Naive thymus-derived CD8-positive, alpha-beta T cell (primary cell): ENCODE results near the gene ZBTB9. TPM values are rescaled to one million over a fixed set of nuclear protein-coding genes. Genes with fewer than 3 reads are reported as not detected.
A peak's percentile ranks its signal among the peaks of the same experiment; 100 is the strongest.
"Not testable (repeated sequence)": the region's sequence is repeated elsewhere in the genome, so short reads cannot be mapped to it uniquely, and the experiment has no call there.

Experiments used
- ATAC-seq, 2 donors: fragments of 150-1000 bp; cut with Tn5 transposase in 1 of 2; sonication (Bioruptor Pico), chemical (Tn5 transposase) in 1 of 2; 1 replicate in 1 of 2; 2 replicates in 1 of 2; pipeline ENCODE4 v1.10.0; 2021; ENCODE audit warnings: mild to moderate bottlenecking in 2 of 2, moderate library complexity in 2 of 2
- POLR2A ChIA-PET: fragments of 350-600 bp; sonication (Branson Sonifier 250); formaldehyde crosslinking; loops from one replicate; lab custom pipeline; 2021; ENCODE audit warnings: antibody characterized with exemption; lab: Charles Lee
- DNase-seq, 10 donors: peaks; one replicate each; pipeline versions ENCODE4 v3.0.0 to v3.0.0-alpha.2; 2020 to 2022
- H3K27ac Mint-ChIP-seq, 10 donors: one replicate each; pipeline ENCODE4 v1.8.0; 2020 to 2022; ENCODE audit warnings: mild to moderate bottlenecking in 10 of 10, mixed read lengths in 10 of 10, moderate library complexity in 4 of 10, inconsistent platforms in 1 of 10
- H3K27me3 Mint-ChIP-seq, 5 donors: one replicate each; pipeline ENCODE4 v1.8.0; 2021 to 2022; ENCODE audit warnings: mixed read lengths in 5 of 5
- H3K36me3 Mint-ChIP-seq, 3 donors: one replicate each; pipeline ENCODE4 v1.8.0; 2020 to 2022; ENCODE audit warnings: mixed read lengths in 3 of 3, mild to moderate bottlenecking in 2 of 3, inconsistent platforms in 1 of 3
- H3K4me1 Mint-ChIP-seq, 4 donors: one replicate each; pipeline ENCODE4 v1.8.0; 2021 to 2022; ENCODE audit warnings: mixed read lengths in 4 of 4
- H3K4me3 Mint-ChIP-seq, 10 donors: one replicate each; pipeline ENCODE4 v1.8.0; 2020 to 2022; ENCODE audit warnings: mild to moderate bottlenecking in 10 of 10, mixed read lengths in 10 of 10, moderate library complexity in 6 of 10, inconsistent platforms in 1 of 10
- H3K9me3 Mint-ChIP-seq, 9 donors: one replicate each; pipeline ENCODE4 v1.8.0; 2020 to 2022; ENCODE audit warnings: mixed read lengths in 9 of 9, mild to moderate bottlenecking in 3 of 9, inconsistent platforms in 1 of 9, moderate library complexity in 1 of 9
- polyA plus RNA-seq, 3 donors: library from polyadenylated mRNA; unstranded; fragments of 300-500 nt; fragmentation: Illumina TruSeq; gene quantifications; one replicate each; pipeline ENCODE4 v1.2.3, GENCODE V29; 2021
- total RNA-seq, 8 experiments: library from RNA in 2 of 8; stranded (reverse) in 2 of 8; gene quantifications; one replicate each; pipeline ENCODE4 v1.2.3 and lab custom pipeline; 2021 to 2026

ZBTB9 gene
- total and polyA plus RNA-seq, 5 experiments from 2014 or later = 3.7 to 11.9 (median 10.4) TPM

- Mint-ChIP-seq H3K27ac (peak overlapping the region; percentile 63 to 99 (median 96)), H3K27me3 (no peaks in the 10 kb centered on the region), H3K4me1 (peaks cover 32 to 77% (median 44%) of the 10 kb centered on the region in 4 donors), H3K36me3 (peaks cover 0 to 33% (median 19%) of the 10 kb centered on the region in 3 donors), H3K9me3 (no peaks in the 10 kb centered on the region), H3K4me3 (peak overlapping the region; percentile 91 to 100 (median 94))
- POLR2A ChIA-PET = interaction anchor here (0.8 to 4.2 kb wide), 15 partner anchors 22 to 481 kb away, joined by 3 to 52 read pairs (median 6); partner anchors contain the start of genes BAK1, CUTA, ITPR3 and PFDN6
- DNase-seq = peak in 2 of 10 donors; percentile 19 to 23
- no peak for ATAC-seq
These were observed 875 bp upstream of the ZBTB9 start for GRCh38 chr6:33453393-33454008.

DNA sequence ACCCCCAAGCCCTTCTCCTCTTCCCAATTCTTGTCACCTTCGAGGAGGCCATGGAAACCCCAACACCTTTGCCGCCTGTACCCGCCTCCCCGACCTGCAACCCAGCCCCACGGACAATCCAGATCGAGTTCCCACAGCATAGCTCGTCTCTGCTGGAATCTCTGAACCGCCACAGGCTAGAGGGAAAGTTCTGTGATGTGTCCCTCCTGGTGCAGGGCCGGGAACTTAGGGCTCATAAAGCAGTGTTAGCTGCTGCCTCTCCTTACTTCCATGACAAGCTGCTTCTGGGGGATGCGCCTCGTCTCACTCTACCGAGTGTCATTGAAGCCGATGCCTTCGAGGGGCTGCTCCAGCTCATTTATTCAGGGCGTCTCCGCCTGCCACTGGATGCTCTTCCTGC is 675 bp downstream of the ZBTB9 start:
- Mint-ChIP-seq H3K4me1 (peaks cover 31 to 68% (median 42%) of the 10 kb centered on the region in 4 donors), H3K27ac (peak overlapping the region; percentile 63 to 99 (median 96)), H3K36me3 (peaks cover 0 to 22% (median 14%) of the 10 kb centered on the region in 3 donors), H3K9me3 (no peaks in the 10 kb centered on the region), H3K4me3 (peak overlapping the region; percentile 91 to 100 (median 94)), H3K27me3 (no peaks in the 10 kb centered on the region)
- ATAC-seq (no peak), DNase-seq (peak in 1 of 10 donors; percentile 7)
- POLR2A ChIA-PET = interaction anchor here (0.9 to 4.2 kb wide), 10 partner anchors 24 to 184 kb away, joined by 3 to 52 read pairs (median 10); partner anchors contain the start of genes BAK1, CUTA, PFDN6 and PHF1

DNA sequence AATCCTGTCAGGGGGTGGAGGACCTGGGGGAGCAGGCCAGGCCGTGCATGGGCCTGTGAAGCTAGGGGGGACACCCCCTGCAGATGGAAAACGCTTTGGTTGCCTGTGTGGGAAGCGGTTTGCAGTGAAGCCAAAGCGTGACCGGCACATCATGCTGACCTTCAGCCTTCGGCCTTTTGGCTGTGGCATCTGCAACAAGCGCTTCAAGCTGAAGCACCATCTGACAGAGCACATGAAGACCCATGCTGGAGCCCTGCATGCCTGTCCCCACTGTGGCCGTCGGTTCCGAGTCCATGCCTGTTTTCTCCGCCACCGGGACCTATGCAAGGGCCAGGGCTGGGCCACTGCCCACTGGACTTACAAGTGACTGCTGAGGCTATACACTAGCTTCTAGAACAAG is 1.8 kb downstream of the ZBTB9 start:
- ATAC-seq = no peak
- Mint-ChIP-seq H3K9me3 (no peaks in the 10 kb centered on the region), H3K27me3 (no peaks in the 10 kb centered on the region), H3K36me3 (peaks cover 0 to 17% (median 14%) of the 10 kb centered on the region in 3 donors), H3K4me1 (peaks cover 31 to 63% (median 40%) of the 10 kb centered on the region in 4 donors), H3K4me3 (peak overlapping the region in 8 of 10 donors; percentile 12 to 91 (median 49)), H3K27ac (peak overlapping the region in 2 of 10 donors; percentile 42 to 96)
- POLR2A ChIA-PET = interaction anchor here (0.7 to 4.2 kb wide), 3 partner anchors 25 to 124 kb away, joined by 4 to 52 read pairs (median 21); partner anchors contain the start of genes BAK1, CUTA and SYNGAP1
- DNase-seq = no peak

GRCh38 chr6:33458676-33459075 is 4.3 kb downstream of the ZBTB9 start:
- peaks cover 0 to under 1% (median 0%) of the 10 kb centered on the region in 5 donors for H3K27me3 Mint-ChIP-seq
- POLR2A ChIA-PET = no interaction called here

DNA sequence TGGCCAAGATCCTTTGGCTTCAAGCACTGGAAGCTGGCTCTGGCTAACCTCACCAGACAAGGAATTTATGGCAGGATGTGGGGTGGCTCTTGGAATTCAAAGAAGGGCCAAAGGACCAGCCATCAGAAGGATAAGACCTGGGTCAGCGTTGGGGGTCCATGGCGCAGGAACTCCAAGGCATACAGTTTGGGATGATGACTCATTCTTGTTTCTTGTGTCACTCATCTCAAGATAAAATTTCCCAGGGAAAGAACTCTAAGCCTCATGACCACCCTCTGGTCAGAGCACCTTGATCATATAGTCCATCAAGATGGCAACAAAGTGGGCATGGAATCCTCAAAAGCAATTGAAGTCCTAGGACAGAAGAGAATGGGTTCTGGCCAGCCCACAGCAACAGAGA is 4.8 kb downstream of the ZBTB9 start:
- Mint-ChIP-seq H3K4me3 (no peak overlapping the region), H3K27me3 (peaks cover 0 to 2% (median 0%) of the 10 kb centered on the region in 5 donors), H3K36me3 (peaks cover 0 to 17% (median 14%) of the 10 kb centered on the region in 3 donors), H3K9me3 (no peaks in the 10 kb centered on the region), H3K27ac (no peak overlapping the region), H3K4me1 (peaks cover 18 to 34% (median 25%) of the 10 kb centered on the region in 4 donors)
- ATAC-seq = no peak
- POLR2A ChIA-PET = no interaction called here
- DNase-seq = no peak

More at GRCh38 chr6:33458676-33459075, 4.3 kb downstream of the ZBTB9 start:
- ATAC-seq (no peak), DNase-seq (no peak)
- Mint-ChIP-seq H3K4me1 (peaks cover 22 to 39% (median 28%) of the 10 kb centered on the region in 4 donors), H3K36me3 (peaks cover 0 to 17% (median 14%) of the 10 kb centered on the region in 3 donors), H3K9me3 (no peaks in the 10 kb centered on the region), H3K4me3 (no peak overlapping the region), H3K27ac (no peak overlapping the region)

DNA sequence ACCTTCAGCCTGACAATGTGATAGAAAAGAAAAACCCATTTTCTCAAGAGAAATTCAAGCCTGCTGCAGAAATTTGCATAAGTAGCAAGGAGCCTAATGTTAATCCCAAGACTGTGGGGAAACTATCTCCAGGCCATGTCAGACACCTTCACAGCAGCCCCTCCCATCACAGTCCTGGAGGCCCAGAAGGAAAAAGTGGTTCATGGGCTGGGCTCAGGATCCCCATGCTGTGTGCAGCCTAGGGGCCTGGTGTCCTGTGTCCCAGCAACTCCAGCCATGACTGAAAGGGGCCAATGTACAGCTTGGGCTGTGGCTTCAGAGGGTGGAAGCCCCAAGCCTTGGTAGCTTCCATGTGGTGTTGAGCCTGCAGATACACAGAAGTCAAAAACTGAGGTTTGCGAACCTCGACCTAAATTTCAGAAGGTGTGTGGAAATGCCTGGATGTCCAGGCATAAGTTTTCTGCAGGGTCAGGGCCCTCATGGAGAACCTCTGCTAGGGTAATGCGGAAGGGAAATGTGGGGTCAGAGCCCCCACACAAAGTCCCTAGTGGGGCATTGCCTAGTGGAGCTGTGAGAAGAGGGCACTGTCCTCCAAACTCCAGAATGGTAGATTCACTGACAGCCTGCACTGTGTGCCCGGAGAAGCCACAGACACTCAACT is 11.8 kb downstream of the ZBTB9 start:
- H3K27ac Mint-ChIP-seq = no peak overlapping the region

GRCh38 chr6:33467091-33467490 is 12.7 kb downstream of the ZBTB9 start:
- Mint-ChIP-seq H3K4me3 (no peak overlapping the region), H3K27me3 (peaks cover 0 to 2% (median 0%) of the 10 kb centered on the region in 5 donors), H3K27ac (no peak overlapping the region), H3K4me1 (peaks cover 0 to 1% (median 0%) of the 10 kb centered on the region in 4 donors), H3K9me3 (no peaks in the 10 kb centered on the region), H3K36me3 (no peaks in the 10 kb centered on the region)
- no peak for ATAC-seq
- DNase-seq = no peak
- POLR2A ChIA-PET = interaction anchor here (0.6 kb wide), 1 partner anchor 86 kb away, joined by 5 read pairs; no protein-coding TSS in a partner anchor

More for the DNA sequence above, 11.8 kb downstream of the ZBTB9 start:
- DNase-seq (no peak), ATAC-seq (no peak)
- POLR2A ChIA-PET = interaction anchor here (0.6 kb wide), 1 partner anchor 87 kb away, joined by 5 read pairs; no protein-coding TSS in a partner anchor
- Mint-ChIP-seq H3K4me1 (peaks cover 0 to 1% (median 0%) of the 10 kb centered on the region in 4 donors), H3K9me3 (no peaks in the 10 kb centered on the region), H3K4me3 (no peak overlapping the region), H3K36me3 (no peaks in the 10 kb centered on the region), H3K27me3 (peaks cover 0 to 2% (median 0%) of the 10 kb centered on the region in 5 donors)

GRCh38 chr6:33469661-33470060 is 15.3 kb downstream of the ZBTB9 start:
- no peak for ATAC-seq
- H3K27me3 Mint-ChIP-seq = no peaks in the 10 kb centered on the region

GRCh38 chr6:33477864-33478263 is 23.5 kb downstream of the ZBTB9 start:
- Mint-ChIP-seq H3K36me3 (no peaks in the 10 kb centered on the region), H3K4me1 (no peaks in the 10 kb centered on the region), H3K4me3 (no peak overlapping the region), H3K27ac (peak overlapping the region in 1 of 10 donors; percentile 3), H3K9me3 (no peaks in the 10 kb centered on the region), H3K27me3 (no peaks in the 10 kb centered on the region)
- DNase-seq = no peak
- POLR2A ChIA-PET = no interaction called here
- no peak for ATAC-seq

More at GRCh38 chr6:33469661-33470060, 15.3 kb downstream of the ZBTB9 start:
- no peak for DNase-seq
- POLR2A ChIA-PET = interaction anchor here (0.7 kb wide), 1 partner anchor 39 kb away, joined by 3 read pairs; no protein-coding TSS in a partner anchor
- H3K36me3 Mint-ChIP-seq = no peaks in the 10 kb centered on the region
- no peak overlapping the region for H3K4me3 Mint-ChIP-seq
- H3K4me1 Mint-ChIP-seq = peaks cover 0 to 1% (median 0%) of the 10 kb centered on the region in 4 donors
- H3K27ac Mint-ChIP-seq = no peak overlapping the region
- no peaks in the 10 kb centered on the region for H3K9me3 Mint-ChIP-seq

- Mint-ChIP-seq H3K36me3 (no peaks in the 10 kb centered on the region), H3K27ac (peak overlapping the region in 3 of 10 donors; percentile 24 to 85 (median 63)), H3K4me3 (no peak overlapping the region), H3K4me1 (no peaks in the 10 kb centered on the region), H3K9me3 (no peaks in the 10 kb centered on the region), H3K27me3 (no peaks in the 10 kb centered on the region)
- peak in 3 of 10 donors; percentile 7 to 8 (median 7) for DNase-seq
- POLR2A ChIA-PET = no interaction called here
- ATAC-seq = peak; percentile 38 to 49
These were observed 26.8 kb downstream of the ZBTB9 start for GRCh38 chr6:33481192-33481591.

- H3K4me3 Mint-ChIP-seq, H3K4me1 Mint-ChIP-seq, H3K36me3 Mint-ChIP-seq, ATAC-seq, H3K9me3 Mint-ChIP-seq, DNase-seq, POLR2A ChIA-PET, H3K27me3 Mint-ChIP-seq: not testable (repeated sequence)
- peak overlapping the region in 1 of 10 donors; percentile 1 for H3K27ac Mint-ChIP-seq
These were observed 28.2 kb downstream of the ZBTB9 start for GRCh38 chr6:33482620-33483019.

- Mint-ChIP-seq H3K27ac (no peak overlapping the region), H3K9me3 (peaks cover 0 to 3% (median 0%) of the 10 kb centered on the region in 9 donors), H3K36me3 (no peaks in the 10 kb centered on the region), H3K27me3 (peaks cover 0 to 3% (median 0%) of the 10 kb centered on the region in 5 donors), H3K4me1 (no peaks in the 10 kb centered on the region), H3K4me3 (no peak overlapping the region)
- POLR2A ChIA-PET = no interaction called here
- no peak for DNase-seq
- no peak for ATAC-seq
These were observed 29.3 kb downstream of the ZBTB9 start for GRCh38 chr6:33483678-33484077.
